Activated CD4-positive, alpha-beta T cell treated with anti-CD3 and anti-CD28 coated beads, Interleukin-2, amount 10 ng/mL, durations not matched to agents 7 days and 5 days (primary cell): ENCODE results near the gene PPARD. TPM values are rescaled to one million over a fixed set of nuclear protein-coding genes. Genes with fewer than 3 reads are reported as not detected.
"Not testable (repeated sequence)": the region's sequence is repeated elsewhere in the genome, so short reads cannot be mapped to it uniquely, and the experiment has no call there.

Experiments used
- CTCF ChIA-PET: fragments of 350-600 bp; sonication (Branson Sonifier 250); formaldehyde crosslinking; loops from one replicate; lab custom pipeline; 2021; ENCODE audit warnings: antibody characterized with exemption; lab: Charles Lee
- POLR2A ChIA-PET: fragments of 350-600 bp; sonication (Branson Sonifier 250); formaldehyde crosslinking; loops from one replicate; lab custom pipeline; 2021; ENCODE audit warnings: antibody characterized with exemption; lab: Charles Lee
- DNase-seq: peaks from one replicate; pipeline ENCODE4 v3.0.0-alpha.2; 2020
- H3K27ac Mint-ChIP-seq: one replicate; pipeline ENCODE4 v1.8.0; 2021; ENCODE audit warnings: mild to moderate bottlenecking, moderate library complexity, mixed read lengths
- H3K27me3 Mint-ChIP-seq: one replicate; pipeline ENCODE4 v1.8.0; 2021; ENCODE audit warnings: mixed read lengths
- H3K36me3 Mint-ChIP-seq: one replicate; pipeline ENCODE4 v1.8.0; 2021; ENCODE audit warnings: low read depth, mixed read lengths
- H3K4me1 Mint-ChIP-seq: one replicate; pipeline ENCODE4 v1.8.0; 2021; ENCODE audit warnings: mixed read lengths
- H3K4me3 Mint-ChIP-seq: one replicate; pipeline ENCODE4 v1.8.0; 2021; ENCODE audit warnings: mild to moderate bottlenecking, moderate library complexity, mixed read lengths
- H3K9me3 Mint-ChIP-seq: one replicate; pipeline ENCODE4 v1.8.0; 2021; ENCODE audit warnings: mixed read lengths
- total RNA-seq, 2 experiments: library from RNA; stranded (reverse); gene quantifications; one replicate each; pipeline ENCODE4 v1.2.3, GENCODE V29; 2021

The PPARD gene
- total RNA-seq, 2 experiments from 2014 or later = 24.4 to 25.8 TPM

DNA sequence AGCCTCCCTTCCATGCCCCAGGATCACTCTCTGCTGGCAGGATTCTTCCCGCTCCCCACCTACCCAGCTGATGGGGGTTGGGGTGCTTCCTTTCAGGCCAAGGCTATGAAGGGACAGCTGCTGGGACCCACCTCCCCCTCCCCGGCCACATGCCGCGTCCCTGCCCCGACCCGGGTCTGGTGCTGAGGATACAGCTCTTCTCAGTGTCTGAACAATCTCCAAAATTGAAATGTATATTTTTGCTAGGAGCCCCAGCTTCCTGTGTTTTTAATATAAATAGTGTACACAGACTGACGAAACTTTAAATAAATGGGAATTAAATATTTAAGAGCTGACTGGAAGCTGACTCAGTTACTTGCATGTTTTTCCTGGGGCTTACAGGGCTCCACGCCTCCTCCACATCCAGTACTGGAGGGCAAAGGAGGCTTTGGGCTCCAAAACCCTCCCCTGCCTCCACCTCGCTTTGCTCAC lies 85.5 kb downstream of the PPARD start:
- Mint-ChIP-seq H3K9me3 (peaks cover 21% of the 10 kb centered on the region), H3K36me3 (peaks cover 41% of the 10 kb centered on the region), H3K27ac (no peak overlapping the region), H3K4me1 (peaks cover 7% of the 10 kb centered on the region), H3K27me3 (no peaks in the 10 kb centered on the region), H3K4me3 (no peak overlapping the region)
- ChIA-PET CTCF (interaction anchor here (0.5 to 1.7 kb wide), 2 partner anchors 9 to 1532 kb away, joined by 3 read pairs; no protein-coding TSS in a partner anchor), POLR2A (no interaction called here)
- no peak for DNase-seq

DNA sequence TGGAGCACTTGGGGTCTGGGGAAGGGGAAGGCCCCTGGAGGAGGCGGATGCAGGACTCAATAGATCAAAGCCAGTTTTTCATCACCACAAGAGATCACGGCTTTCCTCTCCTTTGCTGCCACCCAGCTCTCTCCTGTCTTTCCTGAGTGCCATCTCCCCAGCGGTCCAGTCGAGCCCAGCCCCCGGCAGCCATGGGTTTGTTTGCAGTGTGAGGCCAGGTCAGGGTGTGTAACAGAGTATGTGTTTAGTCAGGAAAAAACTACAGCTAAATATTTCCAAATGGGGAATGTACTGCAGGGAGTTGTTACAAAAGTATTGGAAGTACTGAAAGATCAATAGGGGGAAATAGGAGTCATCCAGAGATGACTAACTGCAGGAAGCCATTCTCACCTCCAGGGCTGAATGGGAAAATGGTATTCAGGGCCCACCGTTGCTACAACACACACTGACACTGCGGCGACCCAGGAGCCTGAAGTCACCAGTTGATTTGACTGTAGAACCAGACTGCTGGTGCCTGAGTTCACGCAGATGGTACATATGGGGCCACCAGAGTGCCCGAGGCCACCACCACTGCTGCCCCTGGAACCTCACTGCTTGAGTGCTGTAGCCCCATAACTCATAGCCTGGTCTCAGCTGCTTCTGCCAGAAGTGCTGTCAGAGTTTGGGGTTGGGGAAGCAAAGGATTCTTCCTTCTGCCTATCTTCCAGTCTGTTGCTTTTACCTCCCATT lies 86.2 kb downstream of the PPARD start:
- H3K9me3 Mint-ChIP-seq = peaks cover 21% of the 10 kb centered on the region
- no peaks in the 10 kb centered on the region for H3K27me3 Mint-ChIP-seq
- H3K36me3 Mint-ChIP-seq = peaks cover 40% of the 10 kb centered on the region
- H3K27ac Mint-ChIP-seq = no peak overlapping the region
- POLR2A ChIA-PET = no interaction called here
- H3K4me1 Mint-ChIP-seq = peaks cover 7% of the 10 kb centered on the region
- no peak for DNase-seq
- CTCF ChIA-PET = interaction anchor here (0.5 to 1.7 kb wide), 2 partner anchors 9 to 1531 kb away, joined by 3 read pairs; no protein-coding TSS in a partner anchor
- no peak overlapping the region for H3K4me3 Mint-ChIP-seq

DNA sequence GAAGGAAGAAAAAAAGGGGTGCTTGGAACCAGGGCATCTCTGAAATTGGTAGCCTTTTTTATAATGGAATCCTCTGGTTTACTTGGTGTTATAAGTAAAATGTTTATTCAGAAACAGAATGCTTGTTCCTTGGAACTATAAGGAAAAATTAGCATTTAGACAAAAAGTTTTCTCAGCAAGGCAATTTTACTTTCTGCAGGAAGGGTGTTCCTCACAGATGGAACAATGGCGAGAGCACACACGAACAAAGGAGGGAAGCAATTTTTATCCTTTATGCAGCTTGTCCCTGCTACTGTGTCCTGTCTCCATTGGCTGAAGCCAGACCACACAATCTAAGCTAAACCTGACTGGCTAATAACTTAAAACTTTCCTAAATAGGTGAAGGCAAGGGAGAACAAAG lies 87.1 kb downstream of the PPARD start:
- H3K9me3 Mint-ChIP-seq = peaks cover 21% of the 10 kb centered on the region
- DNase-seq = no peak
- CTCF ChIA-PET = interaction anchor here (0.6 to 0.9 kb wide), 2 partner anchors 65 to 78 kb away, joined by 3 read pairs; no protein-coding TSS in a partner anchor

DNA sequence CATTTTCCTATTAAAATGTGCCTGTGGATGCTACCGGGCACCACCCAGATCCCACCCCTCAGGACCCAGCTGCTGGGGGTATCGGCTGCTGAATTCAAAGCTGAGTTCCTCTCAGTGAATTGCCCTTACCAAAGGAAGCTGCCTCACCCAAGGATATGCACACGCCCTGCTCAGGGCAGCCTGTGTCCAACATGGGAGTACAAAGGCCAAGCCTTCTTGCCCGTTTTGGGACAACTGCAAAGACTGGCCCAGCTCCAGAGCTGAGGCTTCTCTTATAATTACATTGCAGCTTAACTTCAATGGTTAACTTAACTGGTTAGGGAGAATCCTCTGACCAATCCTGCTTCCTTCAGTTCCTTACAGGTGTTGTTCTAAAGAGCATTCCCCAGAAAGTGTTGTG lies 89.9 kb downstream of the PPARD start:
- no peak for DNase-seq
- no peak overlapping the region for H3K27ac Mint-ChIP-seq
- H3K4me1 Mint-ChIP-seq = no peaks in the 10 kb centered on the region
- peaks cover 21% of the 10 kb centered on the region for H3K9me3 Mint-ChIP-seq
- peaks cover 19% of the 10 kb centered on the region for H3K36me3 Mint-ChIP-seq
- POLR2A ChIA-PET = no interaction called here
- CTCF ChIA-PET = interaction anchor here (0.9 to 1.3 kb wide), 4 partner anchors 17 to 90 kb away, joined by 3 to 4 read pairs (median 3); partner anchors contain the start of gene PPARD
- H3K27me3 Mint-ChIP-seq = no peaks in the 10 kb centered on the region
- no peak overlapping the region for H3K4me3 Mint-ChIP-seq

More for the DNA sequence above, 87.1 kb downstream of the PPARD start:
- peaks cover 35% of the 10 kb centered on the region for H3K36me3 Mint-ChIP-seq
- H3K4me3 Mint-ChIP-seq = no peak overlapping the region
- POLR2A ChIA-PET = no interaction called here
- no peaks in the 10 kb centered on the region for H3K27me3 Mint-ChIP-seq
- H3K4me1 Mint-ChIP-seq = peaks cover 7% of the 10 kb centered on the region
- no peak overlapping the region for H3K27ac Mint-ChIP-seq

DNA sequence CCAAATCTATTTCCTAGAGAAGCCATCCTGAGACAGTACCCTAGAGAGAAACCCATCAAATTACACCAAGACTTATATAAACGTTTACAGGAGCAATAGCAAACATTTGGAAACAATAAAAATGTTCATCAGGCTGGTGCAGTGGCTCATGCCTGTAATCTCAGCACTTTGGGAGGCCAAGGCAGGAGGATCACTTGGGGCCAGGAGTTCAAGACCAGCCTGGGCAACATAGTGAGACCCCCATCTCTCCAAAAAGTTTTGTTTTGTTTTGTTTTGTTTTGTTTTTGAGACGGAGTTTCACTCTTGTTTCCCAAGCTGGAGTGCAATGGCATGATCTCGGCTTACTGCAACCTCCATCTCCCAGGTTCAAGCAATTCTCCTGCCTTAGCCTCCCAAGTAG lies 90.3 kb downstream of the PPARD start:
- peaks cover 19% of the 10 kb centered on the region for H3K36me3 Mint-ChIP-seq
- H3K4me3 Mint-ChIP-seq, H3K27ac Mint-ChIP-seq, POLR2A ChIA-PET, DNase-seq, H3K27me3 Mint-ChIP-seq, H3K4me1 Mint-ChIP-seq: not testable (repeated sequence)
- H3K9me3 Mint-ChIP-seq = peaks cover 21% of the 10 kb centered on the region
- CTCF ChIA-PET = interaction anchor here (0.7 to 1.3 kb wide), 6 partner anchors 9 to 91 kb away, joined by 3 to 4 read pairs (median 3); partner anchors contain the start of gene PPARD

DNA sequence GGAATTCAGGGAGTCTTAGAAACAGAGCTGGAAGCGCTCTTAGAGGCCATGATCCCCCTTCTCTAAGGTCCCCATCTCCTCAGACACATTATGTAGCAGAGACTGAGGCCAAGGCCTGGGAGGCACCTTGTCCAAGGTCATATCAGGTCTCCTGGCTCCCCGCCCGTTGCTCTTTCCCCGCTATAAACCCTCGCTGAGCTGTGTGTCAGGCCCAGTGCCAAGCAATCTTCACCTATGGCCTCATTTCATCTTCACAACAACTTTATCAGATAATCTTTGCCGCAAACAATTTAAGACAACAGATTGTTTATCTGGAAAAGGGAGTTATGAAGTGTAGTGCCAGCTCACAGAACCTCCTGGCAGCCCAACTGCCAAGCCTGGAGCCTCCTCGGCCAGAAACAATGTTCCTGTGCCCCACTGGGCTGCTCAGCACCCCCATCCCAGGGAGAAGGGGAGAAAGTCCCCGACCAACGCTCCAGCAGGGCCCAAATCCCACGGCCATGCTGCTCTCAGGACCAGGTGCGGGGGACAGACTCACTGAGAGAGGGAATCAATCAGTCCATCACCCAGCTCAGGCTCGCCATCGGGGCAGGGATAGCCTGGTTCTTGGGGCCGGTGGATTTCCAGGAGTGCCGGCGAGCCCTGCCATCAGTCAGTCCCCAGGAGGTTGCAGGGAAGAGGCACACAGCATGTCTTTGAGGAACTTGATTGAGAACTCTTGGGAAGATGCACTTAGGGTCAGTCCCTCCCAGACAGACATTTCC lies 92.9 kb downstream of the PPARD start:
- no peak for DNase-seq
- Mint-ChIP-seq H3K4me3 (no peak overlapping the region), H3K27ac (no peak overlapping the region), H3K4me1 (no peaks in the 10 kb centered on the region), H3K27me3 (no peaks in the 10 kb centered on the region), H3K9me3 (peaks cover 2% of the 10 kb centered on the region), H3K36me3 (no peaks in the 10 kb centered on the region)
- CTCF ChIA-PET = interaction anchor here (1.3 kb wide), 2 partner anchors 14 to 90 kb away, joined by 3 read pairs; no protein-coding TSS in a partner anchor
- POLR2A ChIA-PET = no interaction called here

DNA sequence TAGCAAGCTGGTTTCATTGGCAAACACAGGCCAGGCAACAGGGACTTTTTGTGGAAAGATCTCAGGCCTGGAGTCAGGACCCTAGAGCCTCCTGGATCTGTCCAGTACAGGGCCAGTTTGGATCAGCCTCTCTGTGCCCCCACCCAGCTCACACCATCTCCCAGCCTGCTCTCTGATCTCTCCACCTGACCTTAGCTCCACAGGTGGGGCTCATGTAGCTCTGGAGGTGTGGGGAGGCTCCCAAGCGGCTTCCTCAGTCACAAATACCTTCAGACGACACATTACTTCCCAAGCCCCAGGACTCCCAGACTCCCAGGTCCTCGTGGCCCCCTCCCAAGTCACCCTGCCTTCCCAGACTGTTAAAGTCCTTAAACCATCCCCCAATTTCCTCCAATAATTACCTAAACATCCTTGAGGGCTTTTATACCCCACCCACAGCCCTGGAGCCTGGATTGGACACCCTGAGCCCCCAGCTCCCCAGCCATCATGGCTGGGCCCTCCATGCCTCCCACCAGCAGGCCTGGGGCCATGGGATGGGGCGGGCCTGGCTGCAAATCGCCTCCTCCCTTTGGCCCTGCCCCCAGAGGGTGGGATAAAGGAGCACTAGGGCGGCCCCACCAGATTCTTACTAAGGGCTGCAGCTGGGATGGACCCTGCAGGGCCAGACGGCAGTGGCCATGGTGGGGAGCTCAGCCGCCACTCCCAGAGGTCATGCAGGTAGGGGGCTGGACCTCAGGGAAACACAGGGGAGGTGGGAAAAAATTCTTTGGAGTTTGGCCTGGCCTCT lies 93.9 kb downstream of the PPARD start:
- H3K4me1 Mint-ChIP-seq = no peaks in the 10 kb centered on the region
- H3K27me3 Mint-ChIP-seq = no peaks in the 10 kb centered on the region
- no peak overlapping the region for H3K4me3 Mint-ChIP-seq
- no peak for DNase-seq
- POLR2A ChIA-PET = no interaction called here
- CTCF ChIA-PET = interaction anchor here (0.8 to 1.3 kb wide), 3 partner anchors 12 to 93 kb away, joined by 3 to 4 read pairs (median 3); partner anchors contain the start of gene PPARD
- no peak overlapping the region for H3K27ac Mint-ChIP-seq
- H3K9me3 Mint-ChIP-seq = no peaks in the 10 kb centered on the region
- no peaks in the 10 kb centered on the region for H3K36me3 Mint-ChIP-seq

DNA sequence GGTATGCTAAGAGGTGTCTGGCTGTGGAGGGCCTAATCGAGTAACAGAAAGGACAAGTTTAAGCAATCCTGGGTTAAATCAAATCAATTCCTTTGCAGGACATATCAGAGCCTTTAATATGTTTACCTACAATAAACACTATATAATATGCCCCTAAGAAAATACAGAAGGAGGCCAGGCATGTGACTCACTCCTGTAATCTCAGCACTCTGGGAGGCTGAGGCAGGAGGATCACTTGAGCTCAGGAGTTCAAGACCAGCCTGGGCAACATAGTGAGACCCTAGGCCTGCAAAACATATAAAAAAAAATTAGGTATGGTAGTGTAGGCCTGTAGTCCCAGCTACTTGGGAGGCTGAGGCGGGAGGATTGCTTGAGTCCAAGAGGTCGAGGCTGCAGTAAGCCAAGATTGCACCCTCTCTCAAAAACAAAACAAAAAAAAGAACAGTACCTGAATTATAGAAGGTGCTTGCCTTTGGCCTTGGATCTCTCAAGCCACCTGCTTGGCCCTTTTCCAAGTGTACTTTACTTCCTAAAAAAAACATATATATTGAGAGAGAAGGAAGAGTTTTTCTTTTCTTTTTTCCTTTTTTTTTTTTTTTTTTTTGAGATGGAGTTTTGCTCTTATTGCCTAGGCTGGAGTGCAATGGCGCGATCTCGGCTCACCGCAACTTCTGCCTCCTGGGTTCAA lies 96.2 kb downstream of the PPARD start:
- H3K4me3 Mint-ChIP-seq, H3K27me3 Mint-ChIP-seq, H3K36me3 Mint-ChIP-seq, H3K4me1 Mint-ChIP-seq, DNase-seq, POLR2A ChIA-PET, H3K9me3 Mint-ChIP-seq, H3K27ac Mint-ChIP-seq: not testable (repeated sequence)
- CTCF ChIA-PET = interaction anchor here (1.1 kb wide), 1 partner anchor 11 kb away, joined by 5 read pairs; no protein-coding TSS in a partner anchor

DNA sequence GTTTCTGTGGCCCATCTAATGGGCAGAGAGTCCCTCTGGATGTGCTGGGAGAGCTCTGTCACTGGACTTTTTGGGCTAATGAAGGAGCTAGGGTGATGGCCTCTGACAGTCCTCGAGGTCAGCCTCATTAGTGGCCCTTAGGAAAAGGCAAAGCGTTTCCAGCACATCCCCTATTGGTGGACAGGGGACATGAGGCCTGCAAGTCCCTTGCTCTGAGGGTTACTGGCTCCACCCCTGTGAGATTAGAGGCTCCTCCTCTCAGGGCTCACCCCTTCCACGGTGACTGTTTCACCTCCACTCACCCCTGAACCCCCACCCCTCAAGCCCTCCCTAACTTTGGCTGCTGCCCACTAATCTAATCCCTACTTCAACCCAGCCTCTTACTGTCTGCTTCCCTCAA lies 97.0 kb downstream of the PPARD start:
- H3K9me3 Mint-ChIP-seq = no peaks in the 10 kb centered on the region
- ChIA-PET CTCF (no interaction called here), POLR2A (no interaction called here)
- H3K4me3 Mint-ChIP-seq = no peak overlapping the region
- no peaks in the 10 kb centered on the region for H3K27me3 Mint-ChIP-seq
- DNase-seq = no peak
- no peaks in the 10 kb centered on the region for H3K4me1 Mint-ChIP-seq
- no peaks in the 10 kb centered on the region for H3K36me3 Mint-ChIP-seq
- H3K27ac Mint-ChIP-seq = no peak overlapping the region

DNA sequence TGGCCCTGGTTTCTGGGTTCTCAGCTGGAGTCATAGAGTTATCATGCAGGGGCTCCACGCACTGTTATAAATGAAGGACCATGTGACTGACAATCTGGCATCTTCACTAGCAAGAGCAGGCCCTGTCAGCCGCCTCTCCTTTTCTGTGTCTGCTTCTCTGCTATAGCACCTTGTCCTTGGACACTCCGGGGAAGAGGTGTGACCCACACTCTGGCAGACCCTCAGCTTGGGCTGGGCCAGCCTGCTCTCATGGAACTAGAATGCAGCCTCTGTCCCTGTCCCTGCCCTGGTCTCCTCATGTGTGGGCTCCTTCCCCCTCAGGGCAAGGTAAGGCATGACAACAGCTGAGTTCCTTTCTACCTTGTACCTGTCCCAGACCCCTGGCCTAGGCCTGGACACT lies 98.8 kb downstream of the PPARD start:
- H3K4me1 Mint-ChIP-seq = peaks cover 10% of the 10 kb centered on the region
- CTCF ChIA-PET = interaction anchor here (0.7 kb wide), 1 partner anchor 8 kb away, joined by 3 read pairs; no protein-coding TSS in a partner anchor
- DNase-seq = no peak
- H3K9me3 Mint-ChIP-seq = no peaks in the 10 kb centered on the region
- POLR2A ChIA-PET = no interaction called here
- H3K4me3 Mint-ChIP-seq = no peak overlapping the region
- no peak overlapping the region for H3K27ac Mint-ChIP-seq
- H3K36me3 Mint-ChIP-seq = no peaks in the 10 kb centered on the region
- H3K27me3 Mint-ChIP-seq = no peaks in the 10 kb centered on the region

DNA sequence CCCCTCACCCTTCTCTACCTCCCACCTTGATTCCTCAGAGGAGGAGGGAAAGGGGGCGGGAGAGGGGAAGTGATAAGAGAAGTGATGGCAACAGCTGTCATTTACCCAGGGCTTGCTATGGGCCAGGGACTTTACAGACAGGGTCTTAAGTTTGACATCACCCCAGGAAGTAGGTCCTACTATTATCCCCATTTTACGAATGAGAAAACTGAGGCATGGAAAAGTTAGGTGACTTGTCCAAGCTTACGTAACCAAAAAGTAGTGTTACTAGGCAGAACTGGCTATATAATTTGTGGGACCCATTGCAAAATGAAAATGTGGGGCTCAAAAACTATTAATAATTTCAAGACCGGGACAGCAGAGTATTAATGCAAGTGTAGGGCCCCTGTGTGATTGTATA lies 99.3 kb downstream of the PPARD start:
- Mint-ChIP-seq H3K4me1 (peaks cover 13% of the 10 kb centered on the region), H3K27me3 (no peaks in the 10 kb centered on the region), H3K9me3 (no peaks in the 10 kb centered on the region), H3K27ac (no peak overlapping the region), H3K36me3 (no peaks in the 10 kb centered on the region), H3K4me3 (no peak overlapping the region)
- POLR2A ChIA-PET = no interaction called here
- CTCF ChIA-PET = interaction anchor here (0.7 kb wide), 1 partner anchor 8 kb away, joined by 3 read pairs; no protein-coding TSS in a partner anchor
- no peak for DNase-seq

DNA sequence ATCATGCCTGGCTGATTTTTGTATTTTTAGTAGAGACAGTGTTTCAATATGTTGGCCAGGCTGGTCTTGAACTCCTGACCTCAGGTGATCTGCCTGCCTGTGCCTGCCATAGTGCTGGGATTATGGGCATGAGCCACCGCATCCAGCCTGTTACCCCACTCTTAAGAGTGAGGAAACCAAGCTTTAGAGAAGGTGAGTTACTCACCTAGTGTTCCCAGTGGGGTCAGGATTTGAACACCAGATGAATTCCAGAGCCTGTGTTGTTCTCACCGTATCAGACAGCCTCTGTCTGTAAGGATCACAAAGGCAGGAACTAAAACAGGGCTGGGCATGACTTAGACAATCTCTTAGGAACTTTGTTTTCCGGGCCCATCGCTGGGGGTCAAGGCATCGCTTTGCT lies 100.3 kb downstream of the PPARD start:
- Mint-ChIP-seq H3K4me1 (peaks cover 13% of the 10 kb centered on the region), H3K4me3 (no peak overlapping the region), H3K36me3 (no peaks in the 10 kb centered on the region), H3K27me3 (no peaks in the 10 kb centered on the region), H3K27ac (no peak overlapping the region), H3K9me3 (no peaks in the 10 kb centered on the region)
- CTCF ChIA-PET = interaction anchor here (0.6 to 3.0 kb wide), 5 partner anchors 9 to 150 kb away, joined by 3 to 9 read pairs (median 3); partner anchors contain the start of gene PPARD
- DNase-seq = no peak
- POLR2A ChIA-PET = no interaction called here
